HepG2 (cell line): ENCODE measurements around the gene SLC35B2.

Source experiments
- ARHGAP35 ChIP-seq: sonication (generic); formaldehyde crosslinking; IDR thresholded peaks from 2 replicates; pipeline ENCODE4 v1.9.0; 2022; ENCODE audit warnings: mild to moderate bottlenecking, inconsistent platforms, moderate library complexity, missing genetic modification reagents, borderline replicate concordance
- LCORL ChIP-seq, 2 experiments: fragments of 450-650 bp in 1 of 2; sonication (generic) in 1 of 2; formaldehyde crosslinking in 1 of 2; IDR thresholded peaks; 2 replicates each; pipeline versions ENCODE4 v1.5.0 to v1.6.1; 2017 to 2020; ENCODE audit warnings: antibody characterized with exemption in 1 of 2, missing genetic modification reagents in 1 of 2
- ZKSCAN1 ChIP-seq: fragments of 150-350 bp; IDR thresholded peaks from 2 replicates; pipeline ENCODE4 v1.6.1; 2014; ENCODE audit warnings: low read length
- ZNF121 ChIP-seq: sonication (generic); formaldehyde crosslinking; IDR thresholded peaks from 2 replicates; pipeline ENCODE4 v1.5.0; 2020; ENCODE audit warnings: mild to moderate bottlenecking, missing genetic modification reagents
- TF ChIP-seq, protein P1 (sequence below): sonication (generic); formaldehyde crosslinking; IDR thresholded peaks from 2 replicates; pipeline ENCODE4 v1.5.0; 2020; ENCODE audit warnings: mild to moderate bottlenecking, missing genetic modification reagents, moderate library complexity
- TF ChIP-seq, protein P2 (sequence below), 2 experiments: sonication (generic) in 1 of 2; formaldehyde crosslinking in 1 of 2; IDR thresholded peaks; 2 replicates each; pipeline versions ENCODE4 v1.5.1 to v1.6.1; 2011 to 2020; ENCODE audit warnings: borderline replicate concordance in 1 of 2, low read depth in 1 of 2, low read length in 1 of 2, mild to moderate bottlenecking in 1 of 2, missing genetic modification reagents in 1 of 2, moderate library complexity in 1 of 2
- TF ChIP-seq, protein P3 (sequence below): sonication (generic); formaldehyde crosslinking; IDR thresholded peaks from 2 replicates; pipeline ENCODE4 v1.5.0; 2020; ENCODE audit warnings: missing genetic modification reagents
- TF ChIP-seq, protein P4 (sequence below): IDR thresholded peaks from 2 replicates; pipeline ENCODE4 v1.6.1; 2012; ENCODE audit warnings: inconsistent platforms

DNA sequence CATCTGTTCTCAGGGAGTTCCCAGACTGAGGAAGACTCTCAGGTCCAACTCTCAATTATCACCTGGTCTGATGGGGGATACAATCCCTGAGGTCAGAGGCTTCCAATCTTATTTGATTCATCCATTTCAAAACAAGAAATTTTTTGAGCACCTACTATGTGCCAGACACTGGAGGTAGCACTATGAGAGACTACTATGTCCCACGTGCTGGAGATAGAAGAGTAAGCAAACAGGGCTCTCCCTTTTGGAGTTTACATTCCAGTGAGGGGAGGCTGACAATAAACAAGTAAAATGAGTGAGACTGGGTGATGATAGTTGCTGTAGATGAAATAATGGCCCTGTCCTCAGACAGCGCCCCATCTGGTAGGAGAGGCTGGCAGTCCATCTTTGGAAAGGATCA, 29.4 kb upstream of the SLC35B2 start:
- TF ChIP-seq, protein P1, sequence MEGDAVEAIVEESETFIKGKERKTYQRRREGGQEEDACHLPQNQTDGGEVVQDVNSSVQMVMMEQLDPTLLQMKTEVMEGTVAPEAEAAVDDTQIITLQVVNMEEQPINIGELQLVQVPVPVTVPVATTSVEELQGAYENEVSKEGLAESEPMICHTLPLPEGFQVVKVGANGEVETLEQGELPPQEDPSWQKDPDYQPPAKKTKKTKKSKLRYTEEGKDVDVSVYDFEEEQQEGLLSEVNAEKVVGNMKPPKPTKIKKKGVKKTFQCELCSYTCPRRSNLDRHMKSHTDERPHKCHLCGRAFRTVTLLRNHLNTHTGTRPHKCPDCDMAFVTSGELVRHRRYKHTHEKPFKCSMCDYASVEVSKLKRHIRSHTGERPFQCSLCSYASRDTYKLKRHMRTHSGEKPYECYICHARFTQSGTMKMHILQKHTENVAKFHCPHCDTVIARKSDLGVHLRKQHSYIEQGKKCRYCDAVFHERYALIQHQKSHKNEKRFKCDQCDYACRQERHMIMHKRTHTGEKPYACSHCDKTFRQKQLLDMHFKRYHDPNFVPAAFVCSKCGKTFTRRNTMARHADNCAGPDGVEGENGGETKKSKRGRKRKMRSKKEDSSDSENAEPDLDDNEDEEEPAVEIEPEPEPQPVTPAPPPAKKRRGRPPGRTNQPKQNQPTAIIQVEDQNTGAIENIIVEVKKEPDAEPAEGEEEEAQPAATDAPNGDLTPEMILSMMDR (CRISPR knock-in tag): no peak
- TF ChIP-seq, protein P2, sequence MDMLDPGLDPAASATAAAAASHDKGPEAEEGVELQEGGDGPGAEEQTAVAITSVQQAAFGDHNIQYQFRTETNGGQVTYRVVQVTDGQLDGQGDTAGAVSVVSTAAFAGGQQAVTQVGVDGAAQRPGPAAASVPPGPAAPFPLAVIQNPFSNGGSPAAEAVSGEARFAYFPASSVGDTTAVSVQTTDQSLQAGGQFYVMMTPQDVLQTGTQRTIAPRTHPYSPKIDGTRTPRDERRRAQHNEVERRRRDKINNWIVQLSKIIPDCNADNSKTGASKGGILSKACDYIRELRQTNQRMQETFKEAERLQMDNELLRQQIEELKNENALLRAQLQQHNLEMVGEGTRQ (IDR thresholded peaks at IDR 0.05; ENCODE audit: low read depth, low read length): no peak
- TF ChIP-seq, protein P2 (CRISPR knock-in tag; IDR thresholded peaks at IDR 0.05; ENCODE audit: borderline replicate concordance): no peak
- no peak for TF ChIP-seq ZNF121
- TF ChIP-seq, protein P3, sequence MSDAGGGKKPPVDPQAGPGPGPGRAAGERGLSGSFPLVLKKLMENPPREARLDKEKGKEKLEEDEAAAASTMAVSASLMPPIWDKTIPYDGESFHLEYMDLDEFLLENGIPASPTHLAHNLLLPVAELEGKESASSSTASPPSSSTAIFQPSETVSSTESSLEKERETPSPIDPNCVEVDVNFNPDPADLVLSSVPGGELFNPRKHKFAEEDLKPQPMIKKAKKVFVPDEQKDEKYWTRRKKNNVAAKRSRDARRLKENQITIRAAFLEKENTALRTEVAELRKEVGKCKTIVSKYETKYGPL (CRISPR knock-in tag): no peak
- TF ChIP-seq, protein P4, sequence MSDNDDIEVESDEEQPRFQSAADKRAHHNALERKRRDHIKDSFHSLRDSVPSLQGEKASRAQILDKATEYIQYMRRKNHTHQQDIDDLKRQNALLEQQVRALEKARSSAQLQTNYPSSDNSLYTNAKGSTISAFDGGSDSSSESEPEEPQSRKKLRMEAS: no peak
- TF ChIP-seq ZKSCAN1: peak; percentile 83
- TF ChIP-seq ARHGAP35: no peak
- TF ChIP-seq LCORL (IDR thresholded peaks at IDR 0.05): no peak
- TF ChIP-seq LCORL (CRISPR knock-in tag; IDR thresholded peaks at IDR 0.05): no peak
